Tibial nerve (tissue), 4 donors: ENCODE results near the gene PLA2G2F. TPM values are rescaled to one million over a fixed set of nuclear protein-coding genes. Genes with fewer than 3 reads are reported as not detected.
A peak's percentile ranks its signal among the peaks of the same experiment; 100 is the strongest.

Source experiments
- DNase-seq, 2 donors: peaks; one replicate each; pipeline ENCODE4 v3.0.0-alpha.2; 2019; ENCODE audit warnings: low spot score in 2 of 2
- H3K27ac ChIP-seq, 4 donors: fragments of 200-600 bp; sonication (generic) in 3 of 4; one replicate each; pipeline ENCODE4 v1.5.1; 2017 to 2019; ENCODE audit warnings: mild to moderate bottlenecking in 1 of 4
- H3K27me3 ChIP-seq, 2 donors: fragments of 200-600 bp; sonication (generic) in 1 of 2; one replicate each; pipeline versions ENCODE4 v1.5.1 to v1.6.0; 2017 to 2019
- H3K36me3 ChIP-seq, 3 donors: fragments of 200-600 bp; sonication (generic); one replicate each; pipeline ENCODE4 v1.5.1; 2018 to 2019
- H3K4me1 ChIP-seq, 4 donors: fragments of 200-600 bp; sonication (generic) in 3 of 4; one replicate each; pipeline ENCODE4 v1.5.1; 2017 to 2019
- H3K4me3 ChIP-seq, 4 donors: fragments of 200-600 bp; sonication (generic) in 3 of 4; one replicate each; pipeline ENCODE4 v1.5.1; 2017 to 2019; ENCODE audit warnings: mild to moderate bottlenecking in 1 of 4, moderate library complexity in 1 of 4
- H3K9me3 ChIP-seq, 4 donors: fragments of 200-600 bp; sonication (generic) in 3 of 4; one replicate each; pipeline ENCODE4 v1.5.1; 2017 to 2019
- EP300 ChIP-seq, 2 donors: sonication (generic); formaldehyde crosslinking; IDR thresholded peaks; one replicate each; pipeline ENCODE4 v1.6.1; 2017; ENCODE audit warnings: antibody characterized with exemption in 2 of 2, mild to moderate bottlenecking in 1 of 2
- POLR2A ChIP-seq, 2 donors: fragments of 450-650 bp; IDR thresholded peaks; one replicate each; pipeline ENCODE4 v1.6.1; 2017; ENCODE audit warnings: antibody characterized with exemption in 2 of 2, mild to moderate bottlenecking in 2 of 2, moderate library complexity in 2 of 2
- WGBS, 2 donors: methylation state at CpG; one replicate each; pipeline ENCODE4 v1.1.5; 2018; 5-methylcytosine and 5-hydroxymethylcytosine counted together
- total RNA-seq, 4 donors: library from RNA; depleted of rRNA; stranded (reverse); fragments of >200 nt; gene quantifications; one replicate each; pipeline ENCODE4 v1.1.0, GENCODE V29; 2016
- TF ChIP-seq, protein P1 (sequence below), 5 experiments: fragments of 200-600 bp in 3 of 5; fragments of 450-650 bp in 2 of 5; sonication (generic) in 3 of 5; IDR thresholded peaks; one replicate each; pipeline ENCODE4 v1.5.1; 2016 to 2019; ENCODE audit warnings: antibody characterized with exemption in 5 of 5, mild to moderate bottlenecking in 3 of 5, moderate library complexity in 2 of 5

The PLA2G2F gene
- total RNA-seq, 4 donors from 2014 or later, result not detected

DNA sequence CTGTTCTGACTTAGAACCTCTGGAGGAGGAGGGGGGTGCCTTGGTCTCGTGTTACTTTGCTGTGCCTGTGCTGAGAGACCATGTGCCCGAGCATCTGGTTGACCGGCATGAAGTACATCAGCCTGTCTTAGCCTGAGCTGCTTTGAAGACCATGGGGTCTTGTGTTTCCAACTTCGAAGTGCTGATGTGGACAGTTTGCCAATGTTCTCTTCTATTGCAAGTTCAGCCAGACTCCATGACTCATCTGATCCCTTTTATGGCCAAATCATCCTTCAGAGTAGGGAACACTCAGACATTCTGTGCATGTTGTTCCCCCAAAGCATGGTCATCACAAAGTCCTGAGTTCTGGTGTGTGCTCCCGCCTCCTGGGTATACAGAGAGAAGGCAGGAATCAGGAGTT, 53.2 kb downstream of the PLA2G2F start:
- H3K36me3 ChIP-seq, result no peaks in the 10 kb centered on the region
- 69 to 81% methylated on average over 5 of the region's 5 CpGs for WGBS, 2 donors
- TF ChIP-seq EP300 (IDR thresholded peaks at IDR 0.05) (no peak), POLR2A (IDR thresholded peaks at IDR 0.05) (no peak)
- TF ChIP-seq, protein P1, sequence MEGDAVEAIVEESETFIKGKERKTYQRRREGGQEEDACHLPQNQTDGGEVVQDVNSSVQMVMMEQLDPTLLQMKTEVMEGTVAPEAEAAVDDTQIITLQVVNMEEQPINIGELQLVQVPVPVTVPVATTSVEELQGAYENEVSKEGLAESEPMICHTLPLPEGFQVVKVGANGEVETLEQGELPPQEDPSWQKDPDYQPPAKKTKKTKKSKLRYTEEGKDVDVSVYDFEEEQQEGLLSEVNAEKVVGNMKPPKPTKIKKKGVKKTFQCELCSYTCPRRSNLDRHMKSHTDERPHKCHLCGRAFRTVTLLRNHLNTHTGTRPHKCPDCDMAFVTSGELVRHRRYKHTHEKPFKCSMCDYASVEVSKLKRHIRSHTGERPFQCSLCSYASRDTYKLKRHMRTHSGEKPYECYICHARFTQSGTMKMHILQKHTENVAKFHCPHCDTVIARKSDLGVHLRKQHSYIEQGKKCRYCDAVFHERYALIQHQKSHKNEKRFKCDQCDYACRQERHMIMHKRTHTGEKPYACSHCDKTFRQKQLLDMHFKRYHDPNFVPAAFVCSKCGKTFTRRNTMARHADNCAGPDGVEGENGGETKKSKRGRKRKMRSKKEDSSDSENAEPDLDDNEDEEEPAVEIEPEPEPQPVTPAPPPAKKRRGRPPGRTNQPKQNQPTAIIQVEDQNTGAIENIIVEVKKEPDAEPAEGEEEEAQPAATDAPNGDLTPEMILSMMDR (IDR thresholded peaks at IDR 0.05), result no peak
- H3K27ac ChIP-seq, result no peak overlapping the region
- no peak overlapping the region for H3K4me3 ChIP-seq
- H3K9me3 ChIP-seq, result no peaks in the 10 kb centered on the region
- peaks cover 0 to 6% (median 0%) of the 10 kb centered on the region in 4 donors for H3K4me1 ChIP-seq
- no peak for DNase-seq
- peaks cover 0 to 70% of the 10 kb centered on the region in 2 donors for H3K27me3 ChIP-seq

DNA sequence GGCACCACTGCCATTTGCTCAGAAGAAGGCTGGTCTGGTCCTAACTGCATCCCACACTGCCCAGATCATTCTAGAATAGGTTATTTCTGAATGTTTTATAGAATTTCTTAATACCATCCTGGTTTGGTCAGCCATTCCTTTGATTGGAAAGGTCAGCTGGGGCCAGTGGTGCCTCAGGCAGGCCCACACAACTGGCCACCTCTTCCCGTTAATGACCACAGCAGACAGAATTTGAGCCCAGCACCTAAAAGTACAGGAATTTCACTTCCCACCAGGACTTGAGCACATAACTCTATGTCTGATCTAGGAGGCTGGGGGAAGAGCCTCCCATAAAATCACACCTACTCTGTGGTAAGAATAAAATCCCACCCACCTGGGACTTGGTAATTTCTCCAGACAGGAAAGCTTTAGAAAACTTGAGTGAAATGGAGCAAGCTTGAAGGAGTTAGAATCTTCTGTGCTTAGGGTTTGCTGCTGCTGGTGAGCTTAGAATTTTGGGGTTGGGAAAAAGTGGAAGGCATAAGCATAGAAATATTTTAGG, 53.8 kb downstream of the PLA2G2F start:
- DNase-seq, result no peak
- no peak for TF ChIP-seq EP300 (IDR thresholded peaks at IDR 0.05)
- TF ChIP-seq, protein P1 (IDR thresholded peaks at IDR 0.05), result no peak
- TF ChIP-seq POLR2A (IDR thresholded peaks at IDR 0.05), result no peak
- H3K36me3 ChIP-seq, result no peaks in the 10 kb centered on the region
- H3K27ac ChIP-seq, result no peak overlapping the region
- 40 to 75% methylated on average over 1 of the region's 1 CpG for WGBS, 2 donors
- H3K4me3 ChIP-seq, result no peak overlapping the region
- no peaks in the 10 kb centered on the region for H3K9me3 ChIP-seq
- H3K4me1 ChIP-seq, result peaks cover 0 to 6% (median 0%) of the 10 kb centered on the region in 4 donors
- peaks cover 0 to 64% of the 10 kb centered on the region in 2 donors for H3K27me3 ChIP-seq

DNA sequence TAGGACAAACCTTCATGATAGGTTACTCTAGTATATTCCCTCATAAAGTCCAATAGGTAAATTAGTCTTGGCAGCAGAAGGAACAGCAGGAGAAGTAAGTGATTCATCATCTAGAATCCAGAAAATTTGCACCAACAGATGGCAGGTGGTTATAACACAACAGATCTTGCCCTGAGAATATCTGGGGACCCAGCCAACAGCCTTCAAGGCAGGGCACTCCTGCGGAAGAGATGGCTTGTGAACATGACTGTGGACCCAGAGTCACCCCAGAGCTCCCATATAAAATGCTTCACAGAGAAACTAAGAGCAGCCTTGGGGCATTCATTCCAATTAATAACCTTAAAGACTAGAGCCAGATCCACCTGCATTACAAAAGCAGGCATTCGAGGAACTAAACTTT, 55.1 kb downstream of the PLA2G2F start:
- Histone ChIP-seq H3K27me3 (peaks cover 0 to 58% of the 10 kb centered on the region in 2 donors), H3K36me3 (no peaks in the 10 kb centered on the region), H3K4me1 (peaks cover 0 to 6% (median 0%) of the 10 kb centered on the region in 4 donors), H3K4me3 (no peak overlapping the region), H3K27ac (no peak overlapping the region), H3K9me3 (no peaks in the 10 kb centered on the region)
- 74 to 88% methylated on average over 2 of the region's 2 CpGs for WGBS, 2 donors
- DNase-seq, result no peak
- TF ChIP-seq, protein P1 (IDR thresholded peaks at IDR 0.05), result no peak
- TF ChIP-seq EP300 (IDR thresholded peaks at IDR 0.05), result no peak
- no peak for TF ChIP-seq POLR2A (IDR thresholded peaks at IDR 0.05)

DNA sequence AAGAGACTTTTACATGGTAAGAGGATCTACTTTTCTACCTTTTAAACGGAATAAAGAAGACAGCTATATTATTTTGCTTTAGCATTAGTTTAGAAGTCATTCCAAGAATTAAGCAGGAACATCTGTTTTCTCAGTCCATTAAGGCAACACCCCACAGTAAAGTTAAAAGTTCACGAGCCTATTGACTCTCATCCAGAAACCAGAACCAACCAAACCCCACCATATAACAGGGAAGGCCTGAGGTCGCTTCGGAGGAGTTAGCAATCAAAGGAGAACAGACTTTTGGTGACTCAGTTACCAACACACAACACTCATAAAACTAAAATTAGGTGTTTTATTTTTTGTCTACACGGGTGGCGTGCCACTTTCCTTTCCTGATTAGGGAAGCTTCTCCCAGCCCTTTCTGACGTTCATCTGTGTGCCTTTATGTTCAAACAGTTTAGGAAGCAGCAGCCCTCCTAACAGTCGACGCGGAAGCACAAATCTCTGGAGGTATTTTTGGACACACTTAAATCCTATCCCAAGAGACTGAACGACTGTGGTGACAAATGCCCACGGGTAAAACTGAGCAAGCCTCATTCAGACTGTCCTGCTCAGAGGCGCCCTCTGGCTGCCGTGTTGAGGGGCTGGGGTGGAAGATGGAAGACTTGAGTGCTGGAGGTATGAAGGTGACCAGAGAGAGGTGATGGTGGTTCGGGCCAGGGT, 55.8 kb downstream of the PLA2G2F start:
- Histone ChIP-seq H3K9me3 (no peaks in the 10 kb centered on the region), H3K27me3 (peaks cover 0 to 51% of the 10 kb centered on the region in 2 donors), H3K4me1 (peaks cover 0 to 6% (median 0%) of the 10 kb centered on the region in 4 donors), H3K4me3 (no peak overlapping the region), H3K27ac (no peak overlapping the region), H3K36me3 (no peaks in the 10 kb centered on the region)
- peak; percentile 22 to 64 for DNase-seq
- TF ChIP-seq, protein P1 (IDR thresholded peaks at IDR 0.05), result peak; percentile 56 to 73 (median 62)
- no peak for TF ChIP-seq POLR2A (IDR thresholded peaks at IDR 0.05)
- WGBS, 2 donors, result 29% methylated on average over 15 of the region's 15 CpGs

DNA sequence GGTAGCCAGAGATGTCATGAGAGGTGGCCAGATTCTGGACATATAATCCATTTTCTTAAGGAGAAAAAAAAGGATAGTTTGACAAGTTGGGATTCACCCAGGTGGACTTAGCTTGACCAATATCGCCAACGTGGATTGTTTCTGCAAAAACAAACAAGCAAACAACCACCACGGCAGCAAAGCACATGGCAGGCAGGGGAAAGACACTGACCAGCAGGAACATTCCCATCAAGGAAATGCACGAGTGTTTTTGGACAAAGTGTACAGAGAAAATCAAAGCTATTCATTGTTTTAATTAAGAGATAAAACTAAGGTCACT, 56.3 kb downstream of the PLA2G2F start:
- DNase-seq, result no peak
- Histone ChIP-seq H3K36me3 (no peaks in the 10 kb centered on the region), H3K4me1 (peaks cover 0 to 6% (median 0%) of the 10 kb centered on the region in 4 donors), H3K27me3 (peaks cover 0 to 54% of the 10 kb centered on the region in 2 donors), H3K4me3 (no peak overlapping the region), H3K9me3 (no peaks in the 10 kb centered on the region), H3K27ac (no peak overlapping the region)
- 70 to 73% methylated on average over 4 of the region's 4 CpGs for WGBS, 2 donors
- TF ChIP-seq EP300 (IDR thresholded peaks at IDR 0.05) (no peak), POLR2A (IDR thresholded peaks at IDR 0.05) (no peak)
- TF ChIP-seq, protein P1 (IDR thresholded peaks at IDR 0.05), result peak in 1 of 5 experiments; percentile 10
